ENCODE results near the gene CEP43. TPM values are rescaled to one million over a fixed set of nuclear protein-coding genes. Genes with fewer than 3 reads are reported as not detected.

CEP43 gene
- total RNA-seq, 1 experiment from 2014 or later = 25.1 TPM

DNA sequence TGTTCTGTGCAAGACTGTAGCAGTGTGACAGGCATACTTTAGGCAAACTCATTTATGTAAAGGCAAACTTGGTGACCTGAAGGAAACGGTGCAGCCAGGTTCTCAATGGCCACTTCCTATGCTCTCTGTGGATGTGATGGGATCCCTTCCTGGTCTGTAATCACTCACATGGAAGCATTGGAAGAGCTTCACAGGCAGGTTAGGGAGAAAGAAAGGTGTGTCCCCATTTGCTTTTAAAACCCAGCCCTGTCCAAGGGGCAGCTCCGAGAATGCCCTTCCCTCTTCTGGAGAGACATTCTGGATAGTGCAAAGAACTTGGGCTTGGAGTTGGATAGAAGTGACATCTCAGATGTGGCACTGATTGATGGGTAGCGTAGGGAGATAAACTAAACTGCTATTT is 28.1 kb downstream of the CEP43 start (continued):
- no peak for TF ChIP-seq ERG (CRISPR knock-in tag; IDR thresholded peaks at IDR 0.05)

DNA sequence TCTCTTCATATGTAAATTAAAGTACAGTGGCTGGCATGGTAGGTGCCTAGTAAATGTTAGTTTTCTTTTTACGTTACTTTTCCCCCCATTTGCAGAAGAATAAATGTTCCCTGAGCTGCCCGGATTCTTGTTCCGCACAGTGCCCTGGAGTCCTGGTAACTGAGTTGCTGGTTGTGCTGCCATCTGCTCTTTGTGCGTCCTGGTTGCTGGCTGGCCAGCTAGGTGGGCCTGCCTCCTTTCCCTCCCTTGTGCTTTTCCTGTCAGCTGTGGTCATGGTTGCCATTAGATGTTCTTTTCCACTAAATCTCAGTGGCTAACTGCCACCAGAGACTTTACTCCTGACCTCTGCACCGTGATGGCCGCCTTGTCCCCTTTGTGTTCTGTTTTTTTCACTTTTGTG is 28.6 kb downstream of the CEP43 start:
- H3K9me3 Mint-ChIP-seq = no peaks in the 10 kb centered on the region
- H3K27ac Mint-ChIP-seq = peak overlapping the region; percentile 50; the same call in 1 of the 2 replicates
- DNase-seq (ENCODE audit: low spot score) = no peak
- TF ChIP-seq ZNF263 (CRISPR knock-in tag; IDR thresholded peaks at IDR 0.05; ENCODE audit: low read depth) = no peak
- TF ChIP-seq NR3C1 (CRISPR knock-in tag; conservative IDR thresholded peaks at IDR 0.05; ENCODE audit: low read depth) = no peak
- no peak for TF ChIP-seq NR1H2 (CRISPR knock-in tag; IDR thresholded peaks at IDR 0.05)
- TF ChIP-seq ZNF512 (CRISPR knock-in tag; IDR thresholded peaks at IDR 0.05; ENCODE audit: borderline replicate concordance) = no peak
- TF ChIP-seq, protein P1, sequence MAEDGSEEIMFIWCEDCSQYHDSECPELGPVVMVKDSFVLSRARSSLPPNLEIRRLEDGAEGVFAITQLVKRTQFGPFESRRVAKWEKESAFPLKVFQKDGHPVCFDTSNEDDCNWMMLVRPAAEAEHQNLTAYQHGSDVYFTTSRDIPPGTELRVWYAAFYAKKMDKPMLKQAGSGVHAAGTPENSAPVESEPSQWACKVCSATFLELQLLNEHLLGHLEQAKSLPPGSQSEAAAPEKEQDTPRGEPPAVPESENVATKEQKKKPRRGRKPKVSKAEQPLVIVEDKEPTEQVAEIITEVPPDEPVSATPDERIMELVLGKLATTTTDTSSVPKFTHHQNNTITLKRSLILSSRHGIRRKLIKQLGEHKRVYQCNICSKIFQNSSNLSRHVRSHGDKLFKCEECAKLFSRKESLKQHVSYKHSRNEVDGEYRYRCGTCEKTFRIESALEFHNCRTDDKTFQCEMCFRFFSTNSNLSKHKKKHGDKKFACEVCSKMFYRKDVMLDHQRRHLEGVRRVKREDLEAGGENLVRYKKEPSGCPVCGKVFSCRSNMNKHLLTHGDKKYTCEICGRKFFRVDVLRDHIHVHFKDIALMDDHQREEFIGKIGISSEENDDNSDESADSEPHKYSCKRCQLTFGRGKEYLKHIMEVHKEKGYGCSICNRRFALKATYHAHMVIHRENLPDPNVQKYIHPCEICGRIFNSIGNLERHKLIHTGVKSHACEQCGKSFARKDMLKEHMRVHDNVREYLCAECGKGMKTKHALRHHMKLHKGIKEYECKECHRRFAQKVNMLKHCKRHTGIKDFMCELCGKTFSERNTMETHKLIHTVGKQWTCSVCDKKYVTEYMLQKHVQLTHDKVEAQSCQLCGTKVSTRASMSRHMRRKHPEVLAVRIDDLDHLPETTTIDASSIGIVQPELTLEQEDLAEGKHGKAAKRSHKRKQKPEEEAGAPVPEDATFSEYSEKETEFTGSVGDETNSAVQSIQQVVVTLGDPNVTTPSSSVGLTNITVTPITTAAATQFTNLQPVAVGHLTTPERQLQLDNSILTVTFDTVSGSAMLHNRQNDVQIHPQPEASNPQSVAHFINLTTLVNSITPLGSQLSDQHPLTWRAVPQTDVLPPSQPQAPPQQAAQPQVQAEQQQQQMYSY (CRISPR knock-in tag; IDR thresholded peaks at IDR 0.05) = no peak
- no peak for TF ChIP-seq USF1 (CRISPR knock-in tag; IDR thresholded peaks at IDR 0.05)
- no peak for TF ChIP-seq ATF2 (CRISPR knock-in tag; IDR thresholded peaks at IDR 0.05; ENCODE audit: borderline replicate concordance, low read depth)
- TF ChIP-seq SP1 (CRISPR knock-in tag; conservative IDR thresholded peaks at IDR 0.05) = no peak
- no peak for TF ChIP-seq RELA (CRISPR knock-in tag; IDR thresholded peaks at IDR 0.05; ENCODE audit: borderline replicate concordance)
- no peak for TF ChIP-seq JAZF1 (CRISPR knock-in tag; IDR thresholded peaks at IDR 0.05)
- TF ChIP-seq, protein P2, sequence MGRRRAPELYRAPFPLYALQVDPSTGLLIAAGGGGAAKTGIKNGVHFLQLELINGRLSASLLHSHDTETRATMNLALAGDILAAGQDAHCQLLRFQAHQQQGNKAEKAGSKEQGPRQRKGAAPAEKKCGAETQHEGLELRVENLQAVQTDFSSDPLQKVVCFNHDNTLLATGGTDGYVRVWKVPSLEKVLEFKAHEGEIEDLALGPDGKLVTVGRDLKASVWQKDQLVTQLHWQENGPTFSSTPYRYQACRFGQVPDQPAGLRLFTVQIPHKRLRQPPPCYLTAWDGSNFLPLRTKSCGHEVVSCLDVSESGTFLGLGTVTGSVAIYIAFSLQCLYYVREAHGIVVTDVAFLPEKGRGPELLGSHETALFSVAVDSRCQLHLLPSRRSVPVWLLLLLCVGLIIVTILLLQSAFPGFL (CRISPR knock-in tag; IDR thresholded peaks at IDR 0.05; ENCODE audit: borderline replicate concordance) = no peak
- TF ChIP-seq, protein P3, sequence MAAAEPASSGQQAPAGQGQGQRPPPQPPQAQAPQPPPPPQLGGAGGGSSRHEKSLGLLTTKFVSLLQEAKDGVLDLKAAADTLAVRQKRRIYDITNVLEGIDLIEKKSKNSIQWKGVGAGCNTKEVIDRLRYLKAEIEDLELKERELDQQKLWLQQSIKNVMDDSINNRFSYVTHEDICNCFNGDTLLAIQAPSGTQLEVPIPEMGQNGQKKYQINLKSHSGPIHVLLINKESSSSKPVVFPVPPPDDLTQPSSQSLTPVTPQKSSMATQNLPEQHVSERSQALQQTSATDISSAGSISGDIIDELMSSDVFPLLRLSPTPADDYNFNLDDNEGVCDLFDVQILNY (CRISPR knock-in tag; IDR thresholded peaks at IDR 0.05) = no peak
- H3K4me1 Mint-ChIP-seq = peaks cover 18% of the 10 kb centered on the region
- CTCF ChIA-PET = interaction anchor here (1.1 kb wide), 1 partner anchor 114 kb away, joined by 5 read pairs; no protein-coding TSS in a partner anchor
- peaks cover 49% of the 10 kb centered on the region for H3K36me3 Mint-ChIP-seq
- no peak for ATAC-seq
- POLR2A ChIA-PET = no interaction called here
- H3K27me3 Mint-ChIP-seq (ENCODE audit: low read depth) = no peaks in the 10 kb centered on the region
- no peak overlapping the region for H3K4me3 Mint-ChIP-seq
